ENCODE measurements around the gene RFC5.
"Not testable (repeated sequence)": the region's sequence is repeated elsewhere in the genome, so short reads cannot be mapped to it uniquely, and the experiment has no call there.

The RFC5 gene

GRCh38 chr12:118015306-118015705, 1.2 kb upstream of the RFC5 start:
- DNase-seq (ENCODE audit: low read depth in 2 of 2), result no peak

GRCh38 chr12:118015944-118016343, 559 bp upstream of the RFC5 start:
- DNase-seq (ENCODE audit: low read depth in 2 of 2), result no peak

- no peak for DNase-seq (ENCODE audit: low read depth in 2 of 2)
Observed at GRCh38 chr12:118017926-118018325, 1.4 kb downstream of the RFC5 start.

- DNase-seq (ENCODE audit: low read depth in 2 of 2), result no peak
Observed at GRCh38 chr12:118020036-118020435, 3.5 kb downstream of the RFC5 start.

GRCh38 chr12:118022097-118022727, 5.7 kb downstream of the RFC5 start:
- not testable (repeated sequence) for DNase-seq (ENCODE audit: low read depth in 2 of 2)

- DNase-seq (ENCODE audit: low read depth in 2 of 2), result no peak
Observed at GRCh38 chr12:118022728-118023109, 6.2 kb downstream of the RFC5 start.

GRCh38 chr12:118023301-118023860, 6.9 kb downstream of the RFC5 start:
- DNase-seq (ENCODE audit: low read depth in 2 of 2), result no peak

GRCh38 chr12:118025168-118025567, 8.7 kb downstream of the RFC5 start:
- DNase-seq (ENCODE audit: low read depth in 2 of 2), result no peak

GRCh38 chr12:118029166-118029565, 12.7 kb downstream of the RFC5 start:
- no peak for DNase-seq (ENCODE audit: low read depth in 2 of 2)

- DNase-seq (ENCODE audit: low read depth in 2 of 2), result no peak
Observed at GRCh38 chr12:118032188-118032587, 15.7 kb downstream of the RFC5 start.

GRCh38 chr12:118033323-118033722, 16.8 kb downstream of the RFC5 start:
- DNase-seq (ENCODE audit: low read depth in 2 of 2), result no peak

- DNase-seq (ENCODE audit: low read depth in 2 of 2), result no peak
Observed at GRCh38 chr12:118033902-118034301, 17.4 kb downstream of the RFC5 start.

- DNase-seq (ENCODE audit: low read depth in 2 of 2), result no peak
Observed at GRCh38 chr12:118034429-118035189, 18.1 kb downstream of the RFC5 start.

GRCh38 chr12:118035190-118036041, 18.9 kb downstream of the RFC5 start:
- DNase-seq (ENCODE audit: low read depth in 2 of 2), result no peak

- DNase-seq (ENCODE audit: low read depth in 2 of 2), result no peak
Observed at GRCh38 chr12:118036672-118037411, 20.3 kb downstream of the RFC5 start.

GRCh38 chr12:118038137-118038536, 21.6 kb downstream of the RFC5 start:
- no peak for DNase-seq (ENCODE audit: low read depth in 2 of 2)

GRCh38 chr12:118042091-118042490, 25.6 kb downstream of the RFC5 start:
- DNase-seq (ENCODE audit: low read depth in 2 of 2), result no peak

GRCh38 chr12:118044075-118044474, 27.6 kb downstream of the RFC5 start:
- DNase-seq (ENCODE audit: low read depth in 2 of 2), result no peak

GRCh38 chr12:118044577-118044976, 28.1 kb downstream of the RFC5 start:
- no peak for DNase-seq (ENCODE audit: low read depth in 2 of 2)

- DNase-seq (ENCODE audit: low read depth in 2 of 2), result no peak
Observed at GRCh38 chr12:118046430-118046829, 29.9 kb downstream of the RFC5 start.
